Neural cell (in vitro differentiated cells): Measurements from ENCODE around the gene DAND5. TPM values are rescaled to one million over a fixed set of nuclear protein-coding genes. Genes with fewer than 3 reads are reported as not detected.

ENCODE experiments used
- H2AFZ ChIP-seq: fragments of 200-600, 300-800 bp; sonication (generic), shearing (Covaris generic); 2 replicates; pipeline ENCODE4 v1.6.0; 2014; ENCODE audit warnings: low read depth, mild to moderate bottlenecking, antibody characterized with exemption, low read length, moderate library complexity
- H3F3A ChIP-seq: fragments of 200-600 bp; shearing (Covaris generic); 2 replicates; pipeline ENCODE4 v1.6.1; 2016; ENCODE audit warnings: mild to moderate bottlenecking, moderate library complexity, mixed read lengths, antibody characterized with exemption, low read length; ENCODE audit not compliant: insufficient read depth, poor library complexity, severe bottlenecking
- H3K27ac ChIP-seq: fragments of 200-600, 300-800 bp; sonication (generic), shearing (Covaris generic); 2 replicates; pipeline ENCODE4 v1.5.1; 2014; ENCODE audit warnings: mild to moderate bottlenecking, low read length, moderate library complexity
- H3K27me3 ChIP-seq: fragments of 300-800, 200-600 bp; sonication (generic), shearing (Covaris generic); 2 replicates; pipeline ENCODE4 v1.6.0; 2014; ENCODE audit warnings: mild to moderate bottlenecking, low read depth, low read length, moderate library complexity; ENCODE audit not compliant: insufficient read depth
- H3K36me3 ChIP-seq: fragments of 300-800, 200-600 bp; sonication (generic), shearing (Covaris generic); 2 replicates; pipeline ENCODE4 v1.5.1; 2014; ENCODE audit warnings: mild to moderate bottlenecking, antibody characterized with exemption, low read length, moderate library complexity; ENCODE audit not compliant: insufficient read depth
- H3K4me2 ChIP-seq: fragments of 300-800, 200-600 bp; sonication (generic), shearing (Covaris generic); 2 replicates; pipeline ENCODE4 v1.6.0; 2014; ENCODE audit warnings: mild to moderate bottlenecking, low read length
- H3K4me3 ChIP-seq: fragments of 300-800, 200-600 bp; sonication (generic), shearing (Covaris generic); 2 replicates; pipeline ENCODE4 v1.5.1; 2014; ENCODE audit warnings: mild to moderate bottlenecking, low read length, moderate library complexity
- H3K79me2 ChIP-seq: fragments of 200-600 bp; shearing (Covaris generic); replicated peaks from 2 replicates; pipeline ENCODE4 v1.6.0; 2014; ENCODE audit warnings: mild to moderate bottlenecking, low read length, moderate library complexity; ENCODE audit not compliant: insufficient read depth
- H3K9ac ChIP-seq: fragments of 300-800, 200-600 bp; sonication (generic), shearing (Covaris generic); 2 replicates; pipeline ENCODE4 v1.6.1; 2016; ENCODE audit warnings: mild to moderate bottlenecking, low read length, mixed read lengths
- H3K9me2 ChIP-seq: fragments of 200-600 bp; shearing (Covaris generic); 2 replicates; pipeline ENCODE4 v1.6.1; 2016; ENCODE audit warnings: mild to moderate bottlenecking, low read length, mixed read lengths; ENCODE audit not compliant: insufficient read depth
- H3K9me3 ChIP-seq: fragments of 200-600, 300-800 bp; sonication (generic), shearing (Covaris generic); 2 replicates; pipeline ENCODE4 v1.6.1; 2016; ENCODE audit warnings: mild to moderate bottlenecking, mixed run types, low read length, moderate library complexity, mixed read lengths
- H4K20me1 ChIP-seq: fragments of 200-600 bp; shearing (Covaris generic); 2 replicates; pipeline ENCODE4 v1.6.1; 2016; ENCODE audit warnings: mild to moderate bottlenecking, mixed run types; ENCODE audit not compliant: insufficient read depth
- EP300 ChIP-seq: fragments of 450-650 bp; conservative IDR thresholded peaks from 2 replicates; pipeline ENCODE4 v1.6.1; 2014; ENCODE audit warnings: antibody characterized with exemption, mild to moderate bottlenecking, moderate library complexity; ENCODE audit not compliant: poor library complexity, severe bottlenecking
- EZH2 ChIP-seq: fragments of 200-600, 300-800 bp; shearing (Covaris generic), sonication (generic); IDR thresholded peaks from 2 replicates; pipeline ENCODE4 v1.6.1; 2014; ENCODE audit warnings: antibody characterized with exemption, low read length, borderline replicate concordance, mild to moderate bottlenecking; ENCODE audit not compliant: insufficient read depth, poor library complexity, severe bottlenecking
- MXI1 ChIP-seq: fragments of 450-650 bp; conservative IDR thresholded peaks from 2 replicates; pipeline ENCODE4 v1.6.1; 2014; ENCODE audit warnings: antibody characterized with exemption, mild to moderate bottlenecking; ENCODE audit not compliant: poor library complexity, severe bottlenecking
- POLR2AphosphoS5 ChIP-seq: IDR thresholded peaks from 2 replicates; pipeline ENCODE4 v1.6.1; 2012
- RAD21 ChIP-seq: fragments of 450-650 bp; conservative IDR thresholded peaks from 2 replicates; pipeline ENCODE4 v1.6.1; 2014; ENCODE audit warnings: antibody characterized with exemption, mild to moderate bottlenecking, moderate library complexity
- SMC3 ChIP-seq: fragments of 450-650 bp; conservative IDR thresholded peaks from 2 replicates; pipeline ENCODE4 v1.6.1; 2014; ENCODE audit warnings: antibody characterized with exemption, mild to moderate bottlenecking, moderate library complexity; ENCODE audit not compliant: poor library complexity
- TAF1 ChIP-seq: IDR thresholded peaks from 2 replicates; pipeline ENCODE4 v1.6.1; 2012; ENCODE audit warnings: low read depth
- polyA plus RNA-seq: library from polyadenylated mRNA; depleted of rRNA; stranded (reverse); fragments of >200 nt; gene quantifications from 2 replicates; pipeline ENCODE4 v1.2.3, GENCODE V29; 2014
- TF ChIP-seq, protein P1 (sequence below): IDR thresholded peaks from 2 replicates; pipeline ENCODE4 v1.6.1; 2012; ENCODE audit warnings: borderline replicate concordance
- TF ChIP-seq, protein P2 (sequence below): fragments of 450-650 bp; IDR thresholded peaks from 2 replicates; pipeline ENCODE4 v1.5.1; 2014; ENCODE audit warnings: antibody characterized with exemption, mild to moderate bottlenecking, moderate library complexity; ENCODE audit not compliant: poor library complexity, severe bottlenecking

Gene DAND5
- polyA plus RNA-seq, 1 donor from 2014 or later: not detected

DNA sequence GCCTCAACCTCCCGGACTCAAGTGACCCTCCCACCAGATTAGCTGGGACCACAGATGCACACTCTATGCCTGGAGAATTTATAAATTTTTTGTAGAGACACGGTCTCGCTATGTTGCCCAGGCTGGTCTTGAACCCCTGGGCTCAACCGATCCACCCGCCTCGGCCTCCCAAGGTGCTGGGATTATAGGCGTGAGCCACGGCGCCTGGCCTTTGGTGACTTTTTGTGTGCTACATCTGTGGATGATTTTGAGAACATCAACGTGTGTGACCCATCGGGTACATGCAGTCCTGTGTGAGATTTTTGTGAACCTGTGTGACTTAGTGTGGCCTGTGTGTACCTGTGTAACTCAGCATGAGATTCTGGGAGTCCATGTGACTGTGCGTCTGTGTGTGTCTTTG lies 17.4 kb downstream of the DAND5 start:
- Histone ChIP-seq H4K20me1 (no peaks in the 10 kb centered on the region), H3K9me3 (no peaks in the 10 kb centered on the region), H3K9me2 (no peaks in the 10 kb centered on the region), H3K9ac (no peak overlapping the region), H3K79me2 (no peaks in the 10 kb centered on the region), H3K36me3 (no peaks in the 10 kb centered on the region), H3K27ac (no peak overlapping the region), H3F3A (no peaks in the 10 kb centered on the region), H3K4me2 (no peak overlapping the region), H2AFZ (no peak overlapping the region), H3K4me3 (no peak overlapping the region), H3K27me3 (peaks cover 29% of the 10 kb centered on the region)
- TF ChIP-seq TAF1: no peak
- TF ChIP-seq RAD21: no peak
- TF ChIP-seq MXI1: no peak
- TF ChIP-seq EP300: no peak
- no peak for TF ChIP-seq POLR2AphosphoS5
- no peak for TF ChIP-seq EZH2
- TF ChIP-seq, protein P1, sequence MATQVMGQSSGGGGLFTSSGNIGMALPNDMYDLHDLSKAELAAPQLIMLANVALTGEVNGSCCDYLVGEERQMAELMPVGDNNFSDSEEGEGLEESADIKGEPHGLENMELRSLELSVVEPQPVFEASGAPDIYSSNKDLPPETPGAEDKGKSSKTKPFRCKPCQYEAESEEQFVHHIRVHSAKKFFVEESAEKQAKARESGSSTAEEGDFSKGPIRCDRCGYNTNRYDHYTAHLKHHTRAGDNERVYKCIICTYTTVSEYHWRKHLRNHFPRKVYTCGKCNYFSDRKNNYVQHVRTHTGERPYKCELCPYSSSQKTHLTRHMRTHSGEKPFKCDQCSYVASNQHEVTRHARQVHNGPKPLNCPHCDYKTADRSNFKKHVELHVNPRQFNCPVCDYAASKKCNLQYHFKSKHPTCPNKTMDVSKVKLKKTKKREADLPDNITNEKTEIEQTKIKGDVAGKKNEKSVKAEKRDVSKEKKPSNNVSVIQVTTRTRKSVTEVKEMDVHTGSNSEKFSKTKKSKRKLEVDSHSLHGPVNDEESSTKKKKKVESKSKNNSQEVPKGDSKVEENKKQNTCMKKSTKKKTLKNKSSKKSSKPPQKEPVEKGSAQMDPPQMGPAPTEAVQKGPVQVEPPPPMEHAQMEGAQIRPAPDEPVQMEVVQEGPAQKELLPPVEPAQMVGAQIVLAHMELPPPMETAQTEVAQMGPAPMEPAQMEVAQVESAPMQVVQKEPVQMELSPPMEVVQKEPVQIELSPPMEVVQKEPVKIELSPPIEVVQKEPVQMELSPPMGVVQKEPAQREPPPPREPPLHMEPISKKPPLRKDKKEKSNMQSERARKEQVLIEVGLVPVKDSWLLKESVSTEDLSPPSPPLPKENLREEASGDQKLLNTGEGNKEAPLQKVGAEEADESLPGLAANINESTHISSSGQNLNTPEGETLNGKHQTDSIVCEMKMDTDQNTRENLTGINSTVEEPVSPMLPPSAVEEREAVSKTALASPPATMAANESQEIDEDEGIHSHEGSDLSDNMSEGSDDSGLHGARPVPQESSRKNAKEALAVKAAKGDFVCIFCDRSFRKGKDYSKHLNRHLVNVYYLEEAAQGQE: no peak
- no peak for TF ChIP-seq SMC3
- TF ChIP-seq, protein P2, sequence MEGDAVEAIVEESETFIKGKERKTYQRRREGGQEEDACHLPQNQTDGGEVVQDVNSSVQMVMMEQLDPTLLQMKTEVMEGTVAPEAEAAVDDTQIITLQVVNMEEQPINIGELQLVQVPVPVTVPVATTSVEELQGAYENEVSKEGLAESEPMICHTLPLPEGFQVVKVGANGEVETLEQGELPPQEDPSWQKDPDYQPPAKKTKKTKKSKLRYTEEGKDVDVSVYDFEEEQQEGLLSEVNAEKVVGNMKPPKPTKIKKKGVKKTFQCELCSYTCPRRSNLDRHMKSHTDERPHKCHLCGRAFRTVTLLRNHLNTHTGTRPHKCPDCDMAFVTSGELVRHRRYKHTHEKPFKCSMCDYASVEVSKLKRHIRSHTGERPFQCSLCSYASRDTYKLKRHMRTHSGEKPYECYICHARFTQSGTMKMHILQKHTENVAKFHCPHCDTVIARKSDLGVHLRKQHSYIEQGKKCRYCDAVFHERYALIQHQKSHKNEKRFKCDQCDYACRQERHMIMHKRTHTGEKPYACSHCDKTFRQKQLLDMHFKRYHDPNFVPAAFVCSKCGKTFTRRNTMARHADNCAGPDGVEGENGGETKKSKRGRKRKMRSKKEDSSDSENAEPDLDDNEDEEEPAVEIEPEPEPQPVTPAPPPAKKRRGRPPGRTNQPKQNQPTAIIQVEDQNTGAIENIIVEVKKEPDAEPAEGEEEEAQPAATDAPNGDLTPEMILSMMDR: no peak

DNA sequence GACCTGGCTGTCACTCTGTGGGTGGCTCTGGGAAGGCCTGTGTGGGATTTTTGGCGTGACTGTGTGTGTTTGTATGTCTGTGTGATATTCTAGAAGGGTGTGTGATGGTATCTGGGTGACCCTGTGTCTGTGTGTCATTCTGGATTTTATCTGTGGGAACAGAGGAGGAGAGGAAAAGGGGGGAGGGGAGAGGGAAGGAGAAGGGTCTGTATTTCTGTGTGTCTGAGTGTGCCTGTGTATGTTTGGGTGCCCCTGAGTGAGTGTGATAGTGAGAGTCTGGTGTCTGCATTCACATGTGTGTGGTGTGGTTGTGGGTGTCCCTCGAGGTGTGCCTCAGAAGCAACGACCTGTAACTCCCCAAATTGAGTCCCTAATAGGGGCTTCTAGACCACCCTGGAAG lies 17.8 kb downstream of the DAND5 start:
- Histone ChIP-seq H3K27ac (no peak overlapping the region), H3F3A (no peaks in the 10 kb centered on the region), H3K36me3 (no peaks in the 10 kb centered on the region), H3K9ac (no peak overlapping the region), H3K4me3 (no peak overlapping the region), H3K9me2 (no peaks in the 10 kb centered on the region), H3K79me2 (no peaks in the 10 kb centered on the region), H3K4me2 (no peak overlapping the region), H3K9me3 (no peaks in the 10 kb centered on the region), H2AFZ (no peak overlapping the region), H3K27me3 (peaks cover 31% of the 10 kb centered on the region), H4K20me1 (no peaks in the 10 kb centered on the region)
- TF ChIP-seq SMC3 (no peak), RAD21 (no peak), TAF1 (no peak), MXI1 (no peak)

DNA sequence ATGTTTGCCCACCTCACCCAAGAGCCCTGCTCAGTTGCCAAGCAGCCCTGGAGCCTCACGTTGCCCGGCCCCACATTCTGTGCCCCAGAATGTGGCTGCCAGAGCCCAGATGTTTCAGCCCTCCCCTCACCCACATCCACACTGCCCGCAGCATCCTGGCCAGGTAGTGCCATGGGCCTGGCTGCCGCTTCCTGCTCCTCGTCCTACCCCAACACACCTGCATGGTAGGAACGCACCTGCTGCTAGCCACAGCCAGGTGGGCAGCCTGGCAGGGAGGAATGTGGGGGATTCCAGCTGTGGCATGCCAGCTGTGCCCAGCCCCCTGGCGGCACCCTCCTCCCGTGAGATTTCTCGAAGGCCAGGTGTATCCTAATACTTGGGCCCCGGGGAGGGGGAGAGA lies 18.4 kb downstream of the DAND5 start:
- Histone ChIP-seq H3K9me2 (no peaks in the 10 kb centered on the region), H3K4me2 (no peak overlapping the region), H3K27me3 (peaks cover 36% of the 10 kb centered on the region), H2AFZ (no peak overlapping the region), H4K20me1 (no peaks in the 10 kb centered on the region), H3K4me3 (no peak overlapping the region), H3K27ac (no peak overlapping the region), H3K9me3 (no peaks in the 10 kb centered on the region), H3K9ac (no peak overlapping the region), H3F3A (no peaks in the 10 kb centered on the region), H3K36me3 (no peaks in the 10 kb centered on the region), H3K79me2 (no peaks in the 10 kb centered on the region)
- TF ChIP-seq, protein P1: no peak
- TF ChIP-seq SMC3: no peak
- TF ChIP-seq MXI1: no peak
- TF ChIP-seq POLR2AphosphoS5: no peak
- TF ChIP-seq, protein P2: no peak
- no peak for TF ChIP-seq EZH2
- no peak for TF ChIP-seq EP300
